ENCODE data around the gene SH3PXD2B.
A peak's percentile ranks its signal among the peaks of the same experiment; 100 is the strongest.
"Not testable (repeated sequence)": the region's sequence is repeated elsewhere in the genome, so short reads cannot be mapped to it uniquely, and the experiment has no call there.

SH3PXD2B gene

GRCh38 chr5:172485511-172486202 is 31.3 kb upstream of the SH3PXD2B start:
- DNase-seq = no peak

- no peak for DNase-seq
Observed at GRCh38 chr5:172484664-172485063, 30.3 kb upstream of the SH3PXD2B start.

GRCh38 chr5:172482156-172483020 is 28.1 kb upstream of the SH3PXD2B start:
- DNase-seq = no peak

GRCh38 chr5:172481011-172481800 is 26.9 kb upstream of the SH3PXD2B start:
- DNase-seq = no peak

- no peak for DNase-seq
Observed at GRCh38 chr5:172479784-172480115, 25.4 kb upstream of the SH3PXD2B start.

- DNase-seq = peak; percentile 65
Observed at GRCh38 chr5:172479034-172479783, 24.9 kb upstream of the SH3PXD2B start.

GRCh38 chr5:172478695-172479033 is 24.3 kb upstream of the SH3PXD2B start:
- DNase-seq = not testable (repeated sequence)

- DNase-seq = no peak
Observed at GRCh38 chr5:172478256-172478655, 23.9 kb upstream of the SH3PXD2B start.

GRCh38 chr5:172477466-172477865 is 23.1 kb upstream of the SH3PXD2B start:
- DNase-seq = no peak

- DNase-seq = no peak
Observed at GRCh38 chr5:172474293-172474692, 20.0 kb upstream of the SH3PXD2B start.

GRCh38 chr5:172473427-172473826 is 19.1 kb upstream of the SH3PXD2B start:
- no peak for DNase-seq

GRCh38 chr5:172469697-172470096 is 15.4 kb upstream of the SH3PXD2B start:
- DNase-seq = no peak

- DNase-seq = no peak
Observed at GRCh38 chr5:172466062-172466461, 11.7 kb upstream of the SH3PXD2B start.

GRCh38 chr5:172463031-172463430 is 8.7 kb upstream of the SH3PXD2B start:
- DNase-seq = no peak

- DNase-seq = no peak
Observed at GRCh38 chr5:172459783-172460165, 5.4 kb upstream of the SH3PXD2B start.

GRCh38 chr5:172458976-172459782 is 4.9 kb upstream of the SH3PXD2B start:
- DNase-seq = no peak

- DNase-seq = no peak
Observed at GRCh38 chr5:172456076-172456722, 1.9 kb upstream of the SH3PXD2B start.

- DNase-seq = no peak
Observed at GRCh38 chr5:172455511-172456061, 1.3 kb upstream of the SH3PXD2B start.

- DNase-seq = no peak
Observed at GRCh38 chr5:172455087-172455381, 709 bp upstream of the SH3PXD2B start.

- no peak for DNase-seq
Observed at GRCh38 chr5:172453986-172454357, 353 bp downstream of the SH3PXD2B start.

GRCh38 chr5:172453206-172453985 is 929 bp downstream of the SH3PXD2B start:
- DNase-seq = no peak
